Uterus (tissue), 4 donors: ENCODE measurements around the gene ESRRB. TPM values are rescaled to one million over a fixed set of nuclear protein-coding genes. Genes with fewer than 3 reads are reported as not detected.

Source experiments
- DNase-seq, 2 donors: peaks; one replicate each; pipeline ENCODE4 v3.0.0-alpha.2; 2019 to 2020
- H3K27ac ChIP-seq, 2 donors: fragments of 200-600 bp; sonication (generic); 1 replicate in 1 of 2; 2 replicates in 1 of 2; pipeline ENCODE4 v1.5.1; 2016 to 2018
- H3K27me3 ChIP-seq, 2 donors: fragments of 200-600 bp; sonication (generic); one replicate each; pipeline ENCODE4 v1.5.1; 2018 to 2019; ENCODE audit warnings: control low read depth in 1 of 2
- H3K36me3 ChIP-seq, 2 donors: fragments of 200-600 bp; sonication (generic); one replicate each; pipeline ENCODE4 v1.5.1; 2019; ENCODE audit warnings: control low read depth in 1 of 2
- H3K4me1 ChIP-seq, 2 donors: fragments of 200-600 bp; sonication (generic); one replicate each; pipeline ENCODE4 v1.5.1; 2018 to 2019; ENCODE audit warnings: control low read depth in 1 of 2
- H3K4me3 ChIP-seq, 2 donors: fragments of 200-600 bp; sonication (generic); 1 replicate in 1 of 2; 2 replicates in 1 of 2; pipeline ENCODE4 v1.5.1; 2018 to 2019; ENCODE audit warnings: mild to moderate bottlenecking in 1 of 2
- H3K9me3 ChIP-seq, 2 donors: fragments of 200-600 bp; sonication (generic); one replicate each; pipeline ENCODE4 v1.5.1; 2019; ENCODE audit warnings: control low read depth in 1 of 2
- POLR2A ChIP-seq, 2 donors: fragments of 450-650 bp; IDR thresholded peaks; one replicate each; pipeline ENCODE4 v1.6.1; 2016; ENCODE audit warnings: antibody characterized with exemption in 2 of 2, mild to moderate bottlenecking in 1 of 2, moderate library complexity in 1 of 2
- intact Hi-C: fragments of 100-400 bp; cut with DNase I; formaldehyde crosslinking; loops from one replicate; pipeline ENCODE4 v1.15.1; 2023; ENCODE audit warnings: low total_unique reads
- total RNA-seq, 4 donors: library from RNA; depleted of rRNA in 3 of 4; stranded (reverse); fragments of >200 nt in 3 of 4; gene quantifications; one replicate each; pipeline versions ENCODE4 v1.1.0 to v1.2.4, GENCODE V29; 2014 to 2023
- TF ChIP-seq, protein P1 (sequence below), 4 experiments: fragments of 200-600 bp in 2 of 4; fragments of 450-650 bp in 2 of 4; sonication (generic) in 2 of 4; IDR thresholded peaks; one replicate each; pipeline ENCODE4 v1.5.1; 2016 to 2019; ENCODE audit warnings: antibody characterized with exemption in 4 of 4, mild to moderate bottlenecking in 2 of 4, moderate library complexity in 1 of 4
- donor health status: DM: yes; HTN: yes; CAD: no.

Gene ESRRB
- total RNA-seq, 4 donors from 2014 or later, result not detected

DNA sequence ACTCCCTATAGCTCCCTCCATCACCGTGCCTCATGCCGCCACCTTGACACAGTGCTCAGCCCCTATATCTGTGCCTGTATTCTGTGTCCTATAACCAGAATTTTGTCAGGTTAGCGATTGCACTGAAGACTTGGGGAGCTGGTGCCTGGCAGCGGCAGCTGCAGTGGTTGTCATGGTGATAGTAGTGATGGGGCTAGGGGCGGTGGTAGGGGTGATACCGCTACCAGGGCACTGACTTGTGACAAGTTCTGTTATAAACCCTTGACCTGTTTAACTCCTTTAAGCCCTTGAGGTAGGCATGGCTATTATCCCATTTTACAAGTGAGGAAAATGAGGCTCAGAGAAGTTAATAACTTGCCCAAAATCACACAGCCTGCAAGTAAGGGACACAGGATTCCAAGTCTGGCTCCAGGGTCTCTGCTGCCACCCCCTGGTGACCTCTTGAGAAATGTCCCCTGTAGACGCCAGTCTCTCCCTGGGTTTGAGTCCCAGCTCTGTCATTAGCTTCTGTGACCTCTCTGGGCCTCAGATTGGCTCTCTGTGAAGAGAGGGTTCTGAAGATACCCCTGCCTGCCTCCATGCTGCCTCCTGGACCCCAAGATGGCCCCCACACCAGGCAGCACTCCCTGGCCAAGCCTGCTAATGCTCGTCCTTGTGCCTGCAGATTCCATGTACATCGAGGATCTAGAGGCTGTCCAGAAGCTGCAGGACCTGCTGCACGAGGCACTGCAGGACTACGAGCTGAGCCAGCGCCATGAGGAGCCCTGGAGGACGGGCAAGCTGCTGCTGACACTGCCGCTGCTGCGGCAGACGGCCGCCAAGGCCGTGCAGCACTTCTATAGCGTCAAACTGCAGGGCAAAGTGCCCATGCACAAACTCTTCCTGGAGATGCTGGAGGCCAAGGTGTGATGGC lies 121.9 kb downstream of the ESRRB start:
- Histone ChIP-seq H3K9me3 (no peaks in the 10 kb centered on the region), H3K4me3 (no peak overlapping the region), H3K4me1 (no peaks in the 10 kb centered on the region), H3K36me3 (no peaks in the 10 kb centered on the region), H3K27ac (no peak overlapping the region), H3K27me3 (no peaks in the 10 kb centered on the region)
- intact Hi-C loops, result no loop called here
- no peak for DNase-seq
- no peak for TF ChIP-seq POLR2A (IDR thresholded peaks at IDR 0.05)
- TF ChIP-seq, protein P1, sequence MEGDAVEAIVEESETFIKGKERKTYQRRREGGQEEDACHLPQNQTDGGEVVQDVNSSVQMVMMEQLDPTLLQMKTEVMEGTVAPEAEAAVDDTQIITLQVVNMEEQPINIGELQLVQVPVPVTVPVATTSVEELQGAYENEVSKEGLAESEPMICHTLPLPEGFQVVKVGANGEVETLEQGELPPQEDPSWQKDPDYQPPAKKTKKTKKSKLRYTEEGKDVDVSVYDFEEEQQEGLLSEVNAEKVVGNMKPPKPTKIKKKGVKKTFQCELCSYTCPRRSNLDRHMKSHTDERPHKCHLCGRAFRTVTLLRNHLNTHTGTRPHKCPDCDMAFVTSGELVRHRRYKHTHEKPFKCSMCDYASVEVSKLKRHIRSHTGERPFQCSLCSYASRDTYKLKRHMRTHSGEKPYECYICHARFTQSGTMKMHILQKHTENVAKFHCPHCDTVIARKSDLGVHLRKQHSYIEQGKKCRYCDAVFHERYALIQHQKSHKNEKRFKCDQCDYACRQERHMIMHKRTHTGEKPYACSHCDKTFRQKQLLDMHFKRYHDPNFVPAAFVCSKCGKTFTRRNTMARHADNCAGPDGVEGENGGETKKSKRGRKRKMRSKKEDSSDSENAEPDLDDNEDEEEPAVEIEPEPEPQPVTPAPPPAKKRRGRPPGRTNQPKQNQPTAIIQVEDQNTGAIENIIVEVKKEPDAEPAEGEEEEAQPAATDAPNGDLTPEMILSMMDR (IDR thresholded peaks at IDR 0.05), result no peak

DNA sequence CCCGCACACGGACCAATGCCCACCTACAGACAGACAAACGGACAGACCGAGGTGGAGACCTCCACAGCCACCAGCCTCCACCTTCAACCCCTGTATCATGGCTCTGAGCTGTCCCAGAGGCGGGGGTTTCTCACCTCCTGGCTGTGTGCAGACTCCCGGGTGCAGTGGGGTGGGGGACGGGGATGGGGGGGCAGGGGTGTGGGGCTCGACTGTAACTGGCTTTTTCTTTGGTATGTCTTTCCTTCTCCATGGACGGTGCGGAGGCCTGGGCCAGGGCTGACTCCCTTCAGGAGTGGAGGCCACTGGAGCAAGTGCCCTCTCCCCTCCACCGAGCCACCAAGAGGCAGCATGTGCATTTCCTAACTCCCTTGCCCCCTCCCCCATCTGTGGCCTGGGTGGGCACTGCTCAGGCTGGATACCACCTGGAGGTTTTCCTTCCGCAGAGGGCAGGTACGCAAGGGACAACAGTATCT lies 122.6 kb downstream of the ESRRB start:
- DNase-seq, result no peak
- H3K27ac ChIP-seq, result no peak overlapping the region
- H3K4me1 ChIP-seq, result no peaks in the 10 kb centered on the region
- no peak overlapping the region for H3K4me3 ChIP-seq
- TF ChIP-seq, protein P1 (IDR thresholded peaks at IDR 0.05), result no peak
- TF ChIP-seq POLR2A (IDR thresholded peaks at IDR 0.05), result no peak
- no peaks in the 10 kb centered on the region for H3K9me3 ChIP-seq
- no peaks in the 10 kb centered on the region for H3K27me3 ChIP-seq
- no peaks in the 10 kb centered on the region for H3K36me3 ChIP-seq
- intact Hi-C loops, result no loop called here

DNA sequence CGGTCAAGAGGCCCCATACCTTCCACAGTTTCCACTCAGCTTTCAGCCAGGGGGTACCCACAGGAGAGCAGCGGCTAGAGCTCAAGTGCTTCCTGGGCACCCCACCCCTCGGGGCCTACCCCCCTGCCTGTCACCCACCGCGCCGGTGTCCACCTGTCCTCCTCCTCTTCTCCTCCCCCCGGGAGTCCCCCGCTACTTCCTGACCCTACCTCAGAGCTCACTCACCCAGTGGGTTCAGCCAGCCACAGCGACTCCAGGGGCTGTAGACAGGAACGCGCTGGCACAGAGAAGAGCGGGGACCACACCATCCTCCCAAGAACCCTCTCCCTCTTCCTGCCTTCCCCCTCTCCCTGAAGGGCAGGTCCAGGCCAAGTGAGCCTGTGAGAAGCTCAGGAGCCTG lies 123.0 kb downstream of the ESRRB start:
- H3K4me1 ChIP-seq, result no peaks in the 10 kb centered on the region
- intact Hi-C loops, result no loop called here
- H3K36me3 ChIP-seq, result no peaks in the 10 kb centered on the region
- no peak overlapping the region for H3K27ac ChIP-seq
- no peak for TF ChIP-seq POLR2A (IDR thresholded peaks at IDR 0.05)
- TF ChIP-seq, protein P1 (IDR thresholded peaks at IDR 0.05), result no peak
- no peaks in the 10 kb centered on the region for H3K27me3 ChIP-seq
- no peak for DNase-seq
- no peaks in the 10 kb centered on the region for H3K9me3 ChIP-seq
- no peak overlapping the region for H3K4me3 ChIP-seq

DNA sequence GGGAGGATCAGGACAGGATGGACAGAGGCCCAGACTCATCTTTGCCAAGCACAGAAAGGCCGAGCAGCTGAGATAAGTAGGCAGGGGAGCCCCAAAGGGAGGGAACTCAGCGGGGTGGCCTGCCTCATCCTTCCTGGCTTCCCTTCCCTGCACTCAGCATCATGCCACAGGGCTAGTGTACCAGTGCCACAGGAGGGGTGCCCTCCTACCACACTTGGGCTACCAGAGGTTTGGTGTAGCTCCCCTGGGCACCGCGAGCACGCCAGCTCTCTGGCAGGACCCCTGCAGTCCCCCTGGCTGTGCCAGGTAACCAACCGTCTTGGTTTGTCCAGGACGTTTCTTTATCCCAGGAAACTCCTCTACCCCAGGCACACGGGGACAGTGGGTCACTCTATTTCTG lies 123.5 kb downstream of the ESRRB start:
- Histone ChIP-seq H3K36me3 (no peaks in the 10 kb centered on the region), H3K27ac (no peak overlapping the region), H3K4me3 (no peak overlapping the region), H3K27me3 (no peaks in the 10 kb centered on the region), H3K4me1 (no peaks in the 10 kb centered on the region), H3K9me3 (no peaks in the 10 kb centered on the region)
- intact Hi-C loops, result no loop called here
- TF ChIP-seq, protein P1 (IDR thresholded peaks at IDR 0.05), result no peak
- TF ChIP-seq POLR2A (IDR thresholded peaks at IDR 0.05), result no peak
- DNase-seq, result no peak

DNA sequence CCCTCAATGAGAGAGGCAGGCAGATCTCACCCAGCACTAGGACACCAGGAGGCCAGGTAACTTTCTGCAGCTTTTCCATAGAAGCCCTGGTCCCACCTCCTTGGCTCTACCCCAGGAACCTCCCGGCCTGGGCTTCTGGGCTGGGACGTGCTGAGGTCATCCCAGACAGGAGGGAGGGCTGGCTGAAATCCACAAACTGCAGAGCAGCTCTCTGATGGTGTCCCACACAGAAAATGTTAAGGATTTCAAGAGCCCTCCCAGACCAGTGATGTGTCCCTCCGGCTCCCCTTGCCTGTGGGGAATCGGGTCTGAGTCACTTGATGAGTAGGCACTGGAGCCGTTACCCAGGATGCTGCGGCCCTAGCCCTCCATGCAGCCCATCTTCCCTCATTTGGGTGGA lies 124.1 kb downstream of the ESRRB start:
- intact Hi-C loops, result no loop called here
- no peaks in the 10 kb centered on the region for H3K36me3 ChIP-seq
- H3K27me3 ChIP-seq, result no peaks in the 10 kb centered on the region
- H3K9me3 ChIP-seq, result no peaks in the 10 kb centered on the region
- TF ChIP-seq, protein P1 (IDR thresholded peaks at IDR 0.05), result no peak
- no peak for TF ChIP-seq POLR2A (IDR thresholded peaks at IDR 0.05)
- no peak for DNase-seq
- H3K27ac ChIP-seq, result no peak overlapping the region
- no peak overlapping the region for H3K4me3 ChIP-seq
- H3K4me1 ChIP-seq, result no peaks in the 10 kb centered on the region
